ENCODE data around the gene DHX35. TPM values are rescaled to one million over a fixed set of nuclear protein-coding genes. Genes with fewer than 3 reads are reported as not detected.

The DHX35 gene
- total and polyA plus RNA-seq, 2 of the 13 experiments (the other 11 are each of a cell fraction or from before 2014, with no cell fraction given), result 25.8 to 28.7 TPM

- TF ChIP-seq ZFYVE20 (CRISPR knock-in tag; IDR thresholded peaks at IDR 0.05; ENCODE audit: borderline replicate concordance, low read depth), result no peak
Measured at GRCh38 chr20:38940644-38941043, 21.5 kb upstream of the DHX35 start (continued).

DNA sequence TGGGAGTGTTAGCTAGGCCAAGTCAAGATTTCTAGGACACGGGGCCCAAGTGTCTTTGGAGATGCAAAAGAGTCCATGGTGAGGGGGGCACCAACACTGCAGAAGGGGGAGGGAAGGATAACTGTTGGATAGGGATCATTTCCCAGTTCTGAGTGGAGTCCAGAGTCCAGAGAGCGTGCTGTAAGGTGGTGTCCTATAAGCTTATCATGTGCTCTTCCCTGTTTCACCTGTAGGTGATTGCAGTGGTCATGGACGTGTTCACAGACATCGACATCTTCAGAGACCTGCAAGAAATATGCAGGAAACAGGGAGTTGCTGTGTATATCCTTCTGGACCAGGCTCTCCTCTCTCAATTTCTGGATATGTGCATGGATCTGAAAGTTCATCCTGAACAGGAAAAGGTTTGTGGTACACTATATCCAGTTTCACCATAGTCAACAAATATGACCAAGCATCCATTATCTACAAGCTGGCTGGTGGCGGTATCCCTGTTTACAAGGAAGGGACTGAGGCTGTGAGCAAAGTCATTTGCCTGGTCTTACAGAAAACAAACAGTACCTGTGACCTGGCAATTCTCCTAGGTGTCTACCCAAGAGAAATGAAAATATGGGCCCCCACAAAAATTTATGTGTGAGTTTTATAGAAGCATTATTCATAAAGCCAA is 20.3 kb upstream of the DHX35 start:
- in situ Hi-C loops (cut with HindIII; ENCODE audit: extremely low pct_ligation_motif_present, low pct_unique_long_range_greater_than_20kb) (no loop called here), intact Hi-C loops (cut with micrococcal nuclease; ENCODE audit: unreplicated experiment) (loop anchor here (1.0 kb wide), 1 partner anchor 29 kb away; no protein-coding TSS in a partner anchor)
- peaks cover 3% of the 10 kb centered on the region; the same call in 1 of the 2 replicates for H4K20me1 ChIP-seq (ENCODE audit: insufficient read depth, low read length)
- H3K9ac ChIP-seq (ENCODE audit: insufficient read depth, low read depth, low read length), result no peak overlapping the region
- peaks cover 49 to 84% of the 10 kb centered on the region in 2 experiments for H3K36me3 ChIP-seq (replicated peaks in 1 of 2; ENCODE audit: control insufficient read depth in 1 of 2, insufficient read depth in 2 of 2, low read length in 2 of 2)
- BruUV-seq (replicated peaks), result no TSS peak
- WGBS (ENCODE audit: low lambda C conversion rate), result 93% methylated on average over 5 of the region's 5 CpGs
- H3K27me3 ChIP-seq (ENCODE audit: control insufficient read depth in 1 of 2, insufficient read depth in 2 of 2, low read length in 2 of 2), result no peaks in the 10 kb centered on the region
- no peak overlapping the region for H3K4me3 ChIP-seq (replicated peaks in 1 of 3; ENCODE audit: insufficient read depth in 1 of 3, low read depth in 2 of 3, low read length in 3 of 3)
- DNase-seq (ENCODE audit: low spot score) (peak; percentile 63), ATAC-seq (peak; percentile 86), FAIRE-seq (peak; percentile 56)
- H2AFZ ChIP-seq (ENCODE audit: low read length), result no peak overlapping the region
- H3K79me2 ChIP-seq (ENCODE audit: insufficient read depth, low read length), result peaks cover 54% of the 10 kb centered on the region
- H3K9me3 ChIP-seq (ENCODE audit: low read length), result no peaks in the 10 kb centered on the region
- POLR2A ChIA-PET, result interaction anchor here (2.1 to 2.6 kb wide), 3 partner anchors 15 to 28 kb away, joined by 8 to 15 read pairs (median 12); partner anchors contain the start of genes DHX35 and FAM83D
- peak overlapping the region; percentile 39 for H3K27ac ChIP-seq (ENCODE audit: extremely low read length, insufficient read depth, low read length)
- CTCF ChIA-PET (ENCODE audit: low intra/inter-chr PET ratio, low total read pairs), result no interaction called here
- H3K4me2 ChIP-seq (ENCODE audit: low read depth, low read length), result no peak overlapping the region
- H3K4me1 ChIP-seq (ENCODE audit: insufficient read depth, low read length), result peaks cover 55% of the 10 kb centered on the region
- no peak for TF ChIP-seq DRAP1 (CRISPR knock-in tag; IDR thresholded peaks at IDR 0.05)
- TF ChIP-seq SATB2 (CRISPR knock-in tag; IDR thresholded peaks at IDR 0.05), result no peak
- TF ChIP-seq HNRNPUL1 (IDR thresholded peaks at IDR 0.05; ENCODE audit: low read depth, low read length), result no peak
- TF ChIP-seq ZNF747 (CRISPR knock-in tag; IDR thresholded peaks at IDR 0.05; ENCODE audit: borderline replicate concordance), result no peak; the same call in 1 of the 2 replicates
- TF ChIP-seq CCAR2 (optimal IDR thresholded peaks at IDR 0.05; ENCODE audit: low read depth, low read length), result no peak
- TF ChIP-seq, protein P1, sequence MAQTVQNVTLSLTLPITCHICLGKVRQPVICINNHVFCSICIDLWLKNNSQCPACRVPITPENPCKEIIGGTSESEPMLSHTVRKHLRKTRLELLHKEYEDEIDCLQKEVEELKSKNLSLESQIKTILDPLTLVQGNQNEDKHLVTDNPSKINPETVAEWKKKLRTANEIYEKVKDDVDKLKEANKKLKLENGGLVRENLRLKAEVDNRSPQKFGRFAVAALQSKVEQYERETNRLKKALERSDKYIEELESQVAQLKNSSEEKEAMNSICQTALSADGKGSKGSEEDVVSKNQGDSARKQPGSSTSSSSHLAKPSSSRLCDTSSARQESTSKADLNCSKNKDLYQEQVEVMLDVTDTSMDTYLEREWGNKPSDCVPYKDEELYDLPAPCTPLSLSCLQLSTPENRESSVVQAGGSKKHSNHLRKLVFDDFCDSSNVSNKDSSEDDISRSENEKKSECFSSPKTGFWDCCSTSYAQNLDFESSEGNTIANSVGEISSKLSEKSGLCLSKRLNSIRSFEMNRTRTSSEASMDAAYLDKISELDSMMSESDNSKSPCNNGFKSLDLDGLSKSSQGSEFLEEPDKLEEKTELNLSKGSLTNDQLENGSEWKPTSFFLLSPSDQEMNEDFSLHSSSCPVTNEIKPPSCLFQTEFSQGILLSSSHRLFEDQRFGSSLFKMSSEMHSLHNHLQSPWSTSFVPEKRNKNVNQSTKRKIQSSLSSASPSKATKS (CRISPR knock-in tag; IDR thresholded peaks at IDR 0.05), result no peak
- TF ChIP-seq KIAA2018 (CRISPR knock-in tag; IDR thresholded peaks at IDR 0.05; ENCODE audit: borderline replicate concordance), result no peak
- TF ChIP-seq ZNF614 (CRISPR knock-in tag; IDR thresholded peaks at IDR 0.05; ENCODE audit: borderline replicate concordance), result no peak
- TF ChIP-seq KMT2A (CRISPR knock-in tag; IDR thresholded peaks at IDR 0.05), result peak; percentile 24; the same call in 1 of the 2 replicates

Data from HepG2 (cell line).